Activated CD4-positive, alpha-beta memory T cell treated with anti-CD3 and anti-CD28 coated beads for 36 hours (primary cell): ENCODE data around the gene RMND5B. TPM values are rescaled to one million over a fixed set of nuclear protein-coding genes. Genes with fewer than 3 reads are reported as not detected.

ENCODE experiments used
- CTCF ChIA-PET: fragments of 350-600 bp; sonication (Branson Sonifier 250); formaldehyde crosslinking; loops from one replicate; lab custom pipeline; 2021; ENCODE audit warnings: antibody characterized with exemption, inconsistent platforms; lab: Charles Lee
- POLR2A ChIA-PET: fragments of 350-600 bp; sonication (Branson Sonifier 250); formaldehyde crosslinking; loops from one replicate; lab custom pipeline; 2021; ENCODE audit warnings: antibody characterized with exemption; lab: Charles Lee
- DNase-seq: peaks from one replicate; pipeline ENCODE4 v3.0.0-alpha.2; 2020
- H3K27ac Mint-ChIP-seq: one replicate; pipeline ENCODE4 v1.8.0; 2021; ENCODE audit warnings: mixed read lengths
- H3K27me3 Mint-ChIP-seq: one replicate; pipeline ENCODE4 v1.8.0; 2021; ENCODE audit warnings: mixed read lengths
- H3K36me3 Mint-ChIP-seq: one replicate; pipeline ENCODE4 v1.8.0; 2021; ENCODE audit warnings: mixed read lengths
- H3K4me1 Mint-ChIP-seq: one replicate; pipeline ENCODE4 v1.8.0; 2021; ENCODE audit warnings: low read depth, mixed read lengths
- H3K4me3 Mint-ChIP-seq: one replicate; pipeline ENCODE4 v1.8.0; 2021; ENCODE audit warnings: mild to moderate bottlenecking, mixed read lengths
- H3K9me3 Mint-ChIP-seq: one replicate; pipeline ENCODE4 v1.8.0; 2021; ENCODE audit warnings: mixed read lengths
- intact Hi-C: fragments of 100-400 bp; cut with micrococcal nuclease; formaldehyde crosslinking; loops from one replicate; pipeline ENCODE4 v1.15.1; 2023
- total RNA-seq, 2 experiments: library from RNA; stranded (reverse); gene quantifications; one replicate each; pipeline ENCODE4 v1.2.3, GENCODE V29; 2021

The RMND5B gene
- total RNA-seq, 2 experiments from 2014 or later: 32.0 to 34.9 TPM

GRCh38 chr5:178114325-178115135 lies 16.3 kb upstream of the RMND5B start:
- Mint-ChIP-seq H3K4me3 (peak overlapping the region; percentile 89), H3K36me3 (peaks cover 2% of the 10 kb centered on the region), H3K9me3 (peaks cover 4% of the 10 kb centered on the region), H3K27me3 (peaks cover 3% of the 10 kb centered on the region), H3K4me1 (peaks cover 34% of the 10 kb centered on the region), H3K27ac (no peak overlapping the region)
- peak; percentile 54 for DNase-seq
- POLR2A ChIA-PET: interaction anchor here (0.6 kb wide), 1 partner anchor 93 kb away, joined by 3 read pairs; no protein-coding TSS in a partner anchor
- intact Hi-C loops: no loop called here
- CTCF ChIA-PET: no interaction called here

- Mint-ChIP-seq H3K27ac (no peak overlapping the region), H3K27me3 (peaks cover 3% of the 10 kb centered on the region), H3K9me3 (peaks cover 4% of the 10 kb centered on the region), H3K4me1 (peaks cover 34% of the 10 kb centered on the region), H3K4me3 (peak overlapping the region; percentile 89), H3K36me3 (peaks cover 2% of the 10 kb centered on the region)
- DNase-seq: no peak
- intact Hi-C loops: no loop called here
- ChIA-PET POLR2A (no interaction called here), CTCF (no interaction called here)
These were observed 15.5 kb upstream of the RMND5B start for GRCh38 chr5:178115136-178115813.

GRCh38 chr5:178115814-178116142 lies 15.0 kb upstream of the RMND5B start:
- POLR2A ChIA-PET: interaction anchor here (1.3 kb wide), 1 partner anchor 88 kb away, joined by 4 read pairs; the partner anchor contains the start of gene HNRNPAB
- intact Hi-C loops: loop anchor here (2.0 kb wide), 1 partner anchor 15 kb away; the partner anchor contains the start of gene RMND5B
- H3K9me3 Mint-ChIP-seq: peaks cover 4% of the 10 kb centered on the region
- H3K36me3 Mint-ChIP-seq: peaks cover 2% of the 10 kb centered on the region
- CTCF ChIA-PET: interaction anchor here (1.0 kb wide), 1 partner anchor 33 kb away, joined by 3 read pairs; no protein-coding TSS in a partner anchor
- peaks cover 35% of the 10 kb centered on the region for H3K4me1 Mint-ChIP-seq
- no peak overlapping the region for H3K4me3 Mint-ChIP-seq
- no peak for DNase-seq
- no peak overlapping the region for H3K27ac Mint-ChIP-seq
- peaks cover 3% of the 10 kb centered on the region for H3K27me3 Mint-ChIP-seq

- CTCF ChIA-PET: interaction anchor here (1.0 to 1.2 kb wide), 2 partner anchors 32 to 40 kb away, joined by 3 to 5 read pairs; no protein-coding TSS in a partner anchor
- POLR2A ChIA-PET: interaction anchor here (1.3 kb wide), 1 partner anchor 88 kb away, joined by 4 read pairs; the partner anchor contains the start of gene HNRNPAB
These were observed 14.5 kb upstream of the RMND5B start for GRCh38 chr5:178116143-178116885.

GRCh38 chr5:178117923-178118701 lies 12.7 kb upstream of the RMND5B start:
- ChIA-PET POLR2A (interaction anchor here (0.6 to 0.9 kb wide), 2 partner anchors 29 to 34 kb away, joined by 3 to 4 read pairs; no protein-coding TSS in a partner anchor), CTCF (interaction anchor here (1.6 kb wide), 1 partner anchor 41 kb away, joined by 5 read pairs; no protein-coding TSS in a partner anchor)

More at GRCh38 chr5:178116143-178116885, 14.5 kb upstream of the RMND5B start:
- DNase-seq: peak; percentile 77
- H3K27me3 Mint-ChIP-seq: peaks cover 3% of the 10 kb centered on the region
- H3K36me3 Mint-ChIP-seq: peaks cover 2% of the 10 kb centered on the region
- H3K27ac Mint-ChIP-seq: peak overlapping the region; percentile 25
- peak overlapping the region; percentile 24 for H3K4me3 Mint-ChIP-seq
- peaks cover 4% of the 10 kb centered on the region for H3K9me3 Mint-ChIP-seq
- peaks cover 39% of the 10 kb centered on the region for H3K4me1 Mint-ChIP-seq
- intact Hi-C loops: loop anchor here (2.0 kb wide), 1 partner anchor 14 kb away; the partner anchor contains the start of gene RMND5B

GRCh38 chr5:178119915-178120606 lies 10.8 kb upstream of the RMND5B start:
- CTCF ChIA-PET: interaction anchor here (0.6 to 4.1 kb wide), 23 partner anchors 9 to 432 kb away, joined by 3 to 39 read pairs (median 5); partner anchors contain the start of genes NHP2 and RMND5B
- POLR2A ChIA-PET: interaction anchor here (1.3 to 1.9 kb wide), 3 partner anchors 10 to 33 kb away, joined by 8 to 9 read pairs (median 8); partner anchors contain the start of genes NHP2 and RMND5B
- intact Hi-C loops: loop anchor here (5.0 kb wide), 1 partner anchor 42 kb away; no protein-coding TSS in a partner anchor
- Mint-ChIP-seq H3K4me1 (peaks cover 25% of the 10 kb centered on the region), H3K27ac (no peak overlapping the region), H3K4me3 (no peak overlapping the region), H3K27me3 (no peaks in the 10 kb centered on the region), H3K36me3 (peaks cover 2% of the 10 kb centered on the region), H3K9me3 (no peaks in the 10 kb centered on the region)
- no peak for DNase-seq

More at GRCh38 chr5:178117923-178118701, 12.7 kb upstream of the RMND5B start:
- peaks cover 35% of the 10 kb centered on the region for H3K4me1 Mint-ChIP-seq
- H3K4me3 Mint-ChIP-seq: no peak overlapping the region
- peaks cover 3% of the 10 kb centered on the region for H3K27me3 Mint-ChIP-seq
- no peaks in the 10 kb centered on the region for H3K9me3 Mint-ChIP-seq
- intact Hi-C loops: loop anchor here (2.0 kb wide), 1 partner anchor 13 kb away; the partner anchor contains the start of gene RMND5B
- DNase-seq: no peak
- no peak overlapping the region for H3K27ac Mint-ChIP-seq
- H3K36me3 Mint-ChIP-seq: peaks cover 2% of the 10 kb centered on the region

GRCh38 chr5:178120607-178121357 lies 10.0 kb upstream of the RMND5B start:
- POLR2A ChIA-PET: interaction anchor here (1.0 to 1.9 kb wide), 4 partner anchors 9 to 83 kb away, joined by 3 to 9 read pairs (median 8); partner anchors contain the start of genes HNRNPAB, NHP2 and RMND5B
- Mint-ChIP-seq H3K36me3 (peaks cover 2% of the 10 kb centered on the region), H3K4me3 (no peak overlapping the region), H3K4me1 (peaks cover 18% of the 10 kb centered on the region), H3K9me3 (no peaks in the 10 kb centered on the region), H3K27me3 (no peaks in the 10 kb centered on the region), H3K27ac (no peak overlapping the region)
- CTCF ChIA-PET: interaction anchor here (0.6 to 4.1 kb wide), 28 partner anchors 9 to 431 kb away, joined by 3 to 39 read pairs (median 4); partner anchors contain the start of genes HNRNPAB, NHP2 and RMND5B
- DNase-seq: peak; percentile 90
- intact Hi-C loops: loop anchor here (1.0 to 5.0 kb wide), 3 partner anchors 10 to 42 kb away; no protein-coding TSS in a partner anchor

- POLR2A ChIA-PET: interaction anchor here (1.0 to 1.9 kb wide), 4 partner anchors 8 to 83 kb away, joined by 3 to 9 read pairs (median 8); partner anchors contain the start of genes HNRNPAB, NHP2 and RMND5B
- no peaks in the 10 kb centered on the region for H3K9me3 Mint-ChIP-seq
- CTCF ChIA-PET: interaction anchor here (0.6 to 4.1 kb wide), 23 partner anchors 8 to 83 kb away, joined by 3 to 39 read pairs (median 5); partner anchors contain the start of genes HNRNPAB, NHP2 and RMND5B
- H3K4me3 Mint-ChIP-seq: no peak overlapping the region
- H3K27ac Mint-ChIP-seq: no peak overlapping the region
- H3K36me3 Mint-ChIP-seq: peaks cover 2% of the 10 kb centered on the region
- intact Hi-C loops: loop anchor here (1.0 to 5.0 kb wide), 3 partner anchors 9 to 41 kb away; no protein-coding TSS in a partner anchor
- H3K27me3 Mint-ChIP-seq: no peaks in the 10 kb centered on the region
- no peak for DNase-seq
- peaks cover 12% of the 10 kb centered on the region for H3K4me1 Mint-ChIP-seq
These were observed 9.2 kb upstream of the RMND5B start for GRCh38 chr5:178121391-178122276.
